ENCODE data around the gene RAD23A. TPM values are rescaled to one million over a fixed set of nuclear protein-coding genes. Genes with fewer than 3 reads are reported as not detected.

RAD23A gene
- polyA plus RNA-seq, 1 donor: 71.9 TPM

GRCh38 chr19:13002166-13002898 lies 56.7 kb downstream of the RAD23A start:
- DNase-seq: no peak

GRCh38 chr19:13003081-13003480 lies 57.4 kb downstream of the RAD23A start:
- DNase-seq: no peak

Other genes with a start within 250 kb of the RAD23A start
- 10.4 TPM for gene FBXW9, start 249.2 kb upstream of the RAD23A start, polyA plus RNA-seq (ENCODE audit: insufficient read length)
- 78.7 TPM for gene TNPO2, start 221.9 kb upstream of the RAD23A start, polyA plus RNA-seq (ENCODE audit: insufficient read length)
- 139 TPM for gene TRIR, start 211.2 kb upstream of the RAD23A start, polyA plus RNA-seq (ENCODE audit: insufficient read length)
- 74.0 TPM for gene GET3, start 208.4 kb upstream of the RAD23A start, polyA plus RNA-seq (ENCODE audit: insufficient read length)
- 0.23 TPM for gene BEST2, start 194.1 kb upstream of the RAD23A start, polyA plus RNA-seq (ENCODE audit: insufficient read length)
- gene HOOK2, start 170.3 kb upstream of the RAD23A start, polyA plus RNA-seq (ENCODE audit: insufficient read length): 78.3 TPM
- gene JUNB, start 154.4 kb upstream of the RAD23A start, polyA plus RNA-seq (ENCODE audit: insufficient read length): 22.7 TPM
- gene PRDX2, start 144.1 kb upstream of the RAD23A start, polyA plus RNA-seq (ENCODE audit: insufficient read length): 274 TPM
- 5.4 TPM for gene THSD8, start 143.8 kb upstream of the RAD23A start, polyA plus RNA-seq (ENCODE audit: insufficient read length)
- gene RNASEH2A, start 139.3 kb upstream of the RAD23A start, polyA plus RNA-seq (ENCODE audit: insufficient read length): 35.1 TPM
- 0.07 TPM for gene RTBDN, start 111.3 kb upstream of the RAD23A start, polyA plus RNA-seq (ENCODE audit: insufficient read length)
- 1.0 TPM for gene MAST1, start 107.3 kb upstream of the RAD23A start, polyA plus RNA-seq (ENCODE audit: insufficient read length)
- 9.5 TPM for gene DNASE2, start 64.4 kb upstream of the RAD23A start, polyA plus RNA-seq (ENCODE audit: insufficient read length)
- 0.17 TPM for gene KLF1, start 58.7 kb upstream of the RAD23A start, polyA plus RNA-seq (ENCODE audit: insufficient read length)
- 31.1 TPM for gene GCDH, start 54.7 kb upstream of the RAD23A start, polyA plus RNA-seq (ENCODE audit: insufficient read length)
- gene SYCE2, start 26.6 kb upstream of the RAD23A start, polyA plus RNA-seq (ENCODE audit: insufficient read length): 3.4 TPM
- 41.5 TPM for gene FARSA, start 12.2 kb upstream of the RAD23A start, polyA plus RNA-seq (ENCODE audit: insufficient read length)
- gene CALR, start 7.3 kb upstream of the RAD23A start, polyA plus RNA-seq (ENCODE audit: insufficient read length): 783 TPM
- gene GADD45GIP1, start 11.4 kb downstream of the RAD23A start, polyA plus RNA-seq (ENCODE audit: insufficient read length): 25.2 TPM
- gene DAND5, start 23.7 kb downstream of the RAD23A start, polyA plus RNA-seq (ENCODE audit: insufficient read length): 0.18 TPM
- 14.6 TPM for gene NFIX, start 49.6 kb downstream of the RAD23A start, polyA plus RNA-seq (ENCODE audit: insufficient read length)
- gene LYL1, start 157.0 kb downstream of the RAD23A start, polyA plus RNA-seq (ENCODE audit: insufficient read length): 2.8 TPM
- 42.0 TPM for gene TRMT1, start 170.9 kb downstream of the RAD23A start, polyA plus RNA-seq (ENCODE audit: insufficient read length)
- 20.6 TPM for gene NACC1, start 172.4 kb downstream of the RAD23A start, polyA plus RNA-seq (ENCODE audit: insufficient read length)
- 47.0 TPM for gene STX10, start 204.5 kb downstream of the RAD23A start, polyA plus RNA-seq (ENCODE audit: insufficient read length)
- gene IER2, start 204.5 kb downstream of the RAD23A start, polyA plus RNA-seq (ENCODE audit: insufficient read length): 75.7 TPM

Data from left kidney (tissue), 2 donors.